GM18505 (cell line): ENCODE results near the gene ZNF710.

Experiments
- ATAC-seq: cut with Tn5 transposase; IDR thresholded peaks from one replicate; pipeline ENCODE4 v1.9.1; 2021; ENCODE audit not compliant: unreplicated experiment
- POLR2A ChIP-seq: IDR thresholded peaks from 4 replicates; pipeline ENCODE4 v1.6.1; 2011; ENCODE audit warnings: borderline replicate concordance; ENCODE audit not compliant: insufficient read depth, insufficient read length; ENCODE audit errors: extremely low read depth

The ZNF710 gene

GRCh38 chr15:90074023-90074422 is 72.9 kb downstream of the ZNF710 start:
- no peak for ATAC-seq
- TF ChIP-seq POLR2A, result no peak

GRCh38 chr15:90074916-90075315 is 73.8 kb downstream of the ZNF710 start:
- no peak for ATAC-seq
- TF ChIP-seq POLR2A, result no peak

- no peak for ATAC-seq
These were observed 74.5 kb downstream of the ZNF710 start for GRCh38 chr15:90075420-90076289.

GRCh38 chr15:90076716-90077115 is 75.6 kb downstream of the ZNF710 start:
- ATAC-seq, result no peak
- no peak for TF ChIP-seq POLR2A

More at GRCh38 chr15:90075420-90076289, 74.5 kb downstream of the ZNF710 start:
- no peak for TF ChIP-seq POLR2A

- TF ChIP-seq POLR2A, result no peak
- no peak for ATAC-seq
These were observed 77.8 kb downstream of the ZNF710 start for GRCh38 chr15:90078965-90079364.

GRCh38 chr15:90079619-90080457 is 78.7 kb downstream of the ZNF710 start:
- TF ChIP-seq POLR2A, result peak; percentile 1
- ATAC-seq, result no peak

- no peak for TF ChIP-seq POLR2A
- no peak for ATAC-seq
These were observed 79.3 kb downstream of the ZNF710 start for GRCh38 chr15:90080458-90080755.

- TF ChIP-seq POLR2A, result no peak
- no peak for ATAC-seq
These were observed 79.8 kb downstream of the ZNF710 start for GRCh38 chr15:90080818-90081393.

- ATAC-seq, result no peak
- TF ChIP-seq POLR2A, result no peak
These were observed 81.1 kb downstream of the ZNF710 start for GRCh38 chr15:90082140-90082715.

GRCh38 chr15:90083419-90083818 is 82.3 kb downstream of the ZNF710 start:
- no peak for ATAC-seq
- no peak for TF ChIP-seq POLR2A

GRCh38 chr15:90083954-90084607 is 83.0 kb downstream of the ZNF710 start:
- TF ChIP-seq POLR2A, result no peak
- ATAC-seq, result no peak

- no peak for ATAC-seq
- no peak for TF ChIP-seq POLR2A
These were observed 83.8 kb downstream of the ZNF710 start for GRCh38 chr15:90084876-90085423.
